Measurements from ENCODE around the gene LENG8. TPM values are rescaled to one million over a fixed set of nuclear protein-coding genes. Genes with fewer than 3 reads are reported as not detected.

The LENG8 gene
- polyA plus RNA-seq, 3 donors, result 3.6 to 341 (median 5.8) TPM

DNA sequence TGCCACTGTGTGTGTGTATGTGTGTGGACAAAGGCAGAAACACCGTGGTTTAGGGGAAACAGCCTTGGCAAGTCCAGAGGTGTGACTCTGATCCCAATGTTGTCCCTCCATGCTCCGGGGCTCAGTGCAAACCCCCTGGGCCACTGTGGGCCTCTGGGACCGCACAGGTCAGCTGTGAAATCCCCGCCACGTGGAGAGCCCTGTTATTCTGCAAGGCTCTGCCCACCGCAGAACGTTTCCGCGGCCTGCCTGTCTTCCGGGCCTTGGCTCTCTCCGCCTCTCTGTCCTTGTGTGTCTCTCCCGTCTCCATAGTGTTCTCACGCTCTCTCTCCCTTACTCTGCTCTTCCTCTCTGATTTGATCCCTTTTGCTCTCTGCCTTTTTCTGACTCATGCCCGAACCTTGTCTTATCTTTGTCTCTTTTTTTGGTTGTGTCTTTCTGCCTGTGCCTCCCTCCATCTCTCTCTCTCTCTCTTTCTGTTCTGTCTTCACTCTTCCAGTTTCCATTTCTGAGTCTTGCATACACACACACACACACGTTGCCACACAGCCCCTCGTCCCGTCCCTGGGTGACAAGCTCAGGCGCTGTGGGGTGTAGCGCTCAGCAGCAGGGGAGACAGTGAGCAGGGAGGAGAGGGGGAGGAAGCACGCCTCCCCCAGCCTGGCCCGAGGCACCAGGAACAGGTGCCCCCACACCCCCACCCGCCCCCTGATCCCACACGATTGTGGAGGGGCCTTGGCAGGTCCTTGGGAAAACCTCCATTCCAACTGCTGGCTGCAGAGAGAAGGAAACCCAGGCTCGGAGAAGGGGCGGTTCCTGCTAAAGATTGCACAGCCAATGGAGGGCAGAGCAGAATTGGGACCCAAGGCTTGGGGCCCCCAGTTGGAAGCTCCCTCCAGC, 30.7 kb upstream of the LENG8 start:
- H3K27ac Mint-ChIP-seq, result peak overlapping the region in 3 of 7 donors; percentile 6 to 14 (median 7)
- Histone ChIP-seq H3K36me3 (replicated peaks in 1 of 2; ENCODE audit: control insufficient read depth in 1 of 2, insufficient read depth in 2 of 2, low read length in 2 of 2) (no peaks in the 10 kb centered on the region), H3K9ac (ENCODE audit: insufficient read depth, low read length, poor library complexity, severe bottlenecking) (no peak overlapping the region), H3K4me1 (ENCODE audit: control insufficient read depth in 1 of 2, insufficient read depth in 2 of 2, low read length in 2 of 2) (peaks cover 12 to 15% of the 10 kb centered on the region in 2 donors), H3K79me2 (ENCODE audit: insufficient read depth, low read length) (no peaks in the 10 kb centered on the region), H3K27me3 (ENCODE audit: control insufficient read depth in 2 of 2, insufficient read depth in 2 of 2, low read length in 2 of 2) (peaks cover 28 to 68% of the 10 kb centered on the region in 2 donors), H3K4me3 (replicated peaks in 1 of 3; ENCODE audit: low read depth in 2 of 3, low read length in 3 of 3) (peak overlapping the region in 1 of 3 experiments; percentile 21), H2AFZ (ENCODE audit: insufficient read depth, low read depth, low read length, poor library complexity, severe bottlenecking) (peak overlapping the region; percentile 48), H3K27ac (ENCODE audit: low read depth in 1 of 2, low read length in 2 of 2) (no peak overlapping the region), H3K4me2 (replicated peaks; ENCODE audit: extremely low read depth, low read length, poor library complexity, severe bottlenecking) (peak overlapping the region; percentile 42), H3K9me3 (replicated peaks in 1 of 2; ENCODE audit: control insufficient read depth in 1 of 2, insufficient read depth in 1 of 2, low read length in 2 of 2) (peaks cover 0 to 10% of the 10 kb centered on the region in 2 donors), H4K20me1 (ENCODE audit: insufficient read depth, low read length) (no peaks in the 10 kb centered on the region)
- peaks cover 14% of the 10 kb centered on the region for H3K4me1 Mint-ChIP-seq
- H3K36me3 Mint-ChIP-seq, result peaks cover 0 to 6% of the 10 kb centered on the region in 2 donors
- no peak for DNase-seq
- H3K27me3 Mint-ChIP-seq (ENCODE audit: low read depth in 3 of 3), result peaks cover 47 to 70% (median 53%) of the 10 kb centered on the region in 3 donors
- intact Hi-C loops (cut with micrococcal nuclease), result loop anchor here in 1 of 2 donors (10.0 kb wide), 1 partner anchor 117 kb away; no protein-coding TSS in a partner anchor
- WGBS (ENCODE audit: insufficient coverage), result 5% methylated on average over 16 of the region's 25 CpGs
- peak overlapping the region; percentile 65 to 83 for H3K4me3 Mint-ChIP-seq
- TF ChIP-seq, protein P1, sequence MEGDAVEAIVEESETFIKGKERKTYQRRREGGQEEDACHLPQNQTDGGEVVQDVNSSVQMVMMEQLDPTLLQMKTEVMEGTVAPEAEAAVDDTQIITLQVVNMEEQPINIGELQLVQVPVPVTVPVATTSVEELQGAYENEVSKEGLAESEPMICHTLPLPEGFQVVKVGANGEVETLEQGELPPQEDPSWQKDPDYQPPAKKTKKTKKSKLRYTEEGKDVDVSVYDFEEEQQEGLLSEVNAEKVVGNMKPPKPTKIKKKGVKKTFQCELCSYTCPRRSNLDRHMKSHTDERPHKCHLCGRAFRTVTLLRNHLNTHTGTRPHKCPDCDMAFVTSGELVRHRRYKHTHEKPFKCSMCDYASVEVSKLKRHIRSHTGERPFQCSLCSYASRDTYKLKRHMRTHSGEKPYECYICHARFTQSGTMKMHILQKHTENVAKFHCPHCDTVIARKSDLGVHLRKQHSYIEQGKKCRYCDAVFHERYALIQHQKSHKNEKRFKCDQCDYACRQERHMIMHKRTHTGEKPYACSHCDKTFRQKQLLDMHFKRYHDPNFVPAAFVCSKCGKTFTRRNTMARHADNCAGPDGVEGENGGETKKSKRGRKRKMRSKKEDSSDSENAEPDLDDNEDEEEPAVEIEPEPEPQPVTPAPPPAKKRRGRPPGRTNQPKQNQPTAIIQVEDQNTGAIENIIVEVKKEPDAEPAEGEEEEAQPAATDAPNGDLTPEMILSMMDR (IDR thresholded peaks at IDR 0.05), result no peak
- peaks cover 7 to 21% (median 17%) of the 10 kb centered on the region in 7 donors for H3K9me3 Mint-ChIP-seq

DNA sequence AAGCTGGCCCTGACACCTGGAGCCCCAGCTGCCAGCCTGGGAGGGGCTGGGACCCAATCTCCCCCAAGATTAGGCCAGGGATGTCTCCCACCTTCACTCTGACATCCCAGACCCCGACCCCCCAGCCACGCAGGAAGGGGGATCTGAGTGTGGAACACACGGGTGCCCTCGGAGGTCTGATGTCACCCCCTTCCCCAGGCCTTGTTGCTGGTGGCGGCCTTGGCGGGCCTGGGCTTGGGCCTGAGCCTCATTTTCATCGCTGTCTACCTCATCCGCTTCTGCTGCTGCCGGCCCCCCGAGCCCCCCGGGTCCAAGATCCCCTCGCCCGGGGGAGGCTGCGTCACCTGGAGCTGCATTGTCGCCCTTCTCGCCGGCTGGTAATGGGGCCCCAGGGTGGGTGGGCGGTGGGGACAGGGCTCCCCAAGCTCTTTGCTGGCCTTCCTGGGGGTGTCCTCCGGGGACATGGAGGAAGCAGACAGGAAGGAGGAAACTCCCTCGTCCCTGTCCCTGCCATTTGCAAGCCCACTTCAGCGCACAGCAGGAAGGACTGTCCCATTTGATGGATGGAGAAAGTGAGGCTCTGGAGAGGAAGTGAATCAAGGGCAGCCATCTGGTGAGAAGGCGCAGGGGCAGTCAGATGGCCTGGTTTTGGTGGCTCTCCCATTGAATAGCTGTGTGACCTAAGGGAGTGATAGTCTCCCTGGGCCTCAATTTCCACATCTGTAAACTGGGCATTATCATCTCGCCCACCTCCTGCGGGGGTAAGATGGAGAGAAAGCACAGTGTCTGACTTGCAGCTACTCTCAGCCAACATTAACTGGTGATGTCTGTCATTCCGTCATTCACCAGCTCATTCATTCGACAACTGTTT, 29.8 kb upstream of the LENG8 start:
- peaks cover 14% of the 10 kb centered on the region for H3K4me1 Mint-ChIP-seq
- WGBS (ENCODE audit: insufficient coverage), result 86% methylated on average over 22 of the region's 26 CpGs
- H3K27me3 Mint-ChIP-seq (ENCODE audit: low read depth in 3 of 3), result peaks cover 42 to 66% (median 53%) of the 10 kb centered on the region in 3 donors
- Histone ChIP-seq H3K4me2 (replicated peaks; ENCODE audit: extremely low read depth, low read length, poor library complexity, severe bottlenecking) (no peak overlapping the region), H4K20me1 (ENCODE audit: insufficient read depth, low read length) (no peaks in the 10 kb centered on the region), H3K9ac (ENCODE audit: insufficient read depth, low read length, poor library complexity, severe bottlenecking) (no peak overlapping the region), H3K27ac (ENCODE audit: low read depth in 1 of 2, low read length in 2 of 2) (no peak overlapping the region), H3K4me1 (ENCODE audit: control insufficient read depth in 1 of 2, insufficient read depth in 2 of 2, low read length in 2 of 2) (peaks cover 12 to 15% of the 10 kb centered on the region in 2 donors), H2AFZ (ENCODE audit: insufficient read depth, low read depth, low read length, poor library complexity, severe bottlenecking) (no peak overlapping the region), H3K9me3 (replicated peaks in 1 of 2; ENCODE audit: control insufficient read depth in 1 of 2, insufficient read depth in 1 of 2, low read length in 2 of 2) (peaks cover 0 to 8% of the 10 kb centered on the region in 2 donors), H3K27me3 (ENCODE audit: control insufficient read depth in 2 of 2, insufficient read depth in 2 of 2, low read length in 2 of 2) (peaks cover 27 to 67% of the 10 kb centered on the region in 2 donors), H3K79me2 (ENCODE audit: insufficient read depth, low read length) (no peaks in the 10 kb centered on the region), H3K36me3 (replicated peaks in 1 of 2; ENCODE audit: control insufficient read depth in 1 of 2, insufficient read depth in 2 of 2, low read length in 2 of 2) (no peaks in the 10 kb centered on the region), H3K4me3 (replicated peaks in 1 of 3; ENCODE audit: low read depth in 2 of 3, low read length in 3 of 3) (no peak overlapping the region)
- peaks cover 0 to 6% of the 10 kb centered on the region in 2 donors for H3K36me3 Mint-ChIP-seq
- H3K9me3 Mint-ChIP-seq, result peaks cover under 1 to 17% (median 8%) of the 10 kb centered on the region in 7 donors
- TF ChIP-seq, protein P1 (IDR thresholded peaks at IDR 0.05), result no peak
- intact Hi-C loops (cut with micrococcal nuclease), result loop anchor here in 1 of 2 donors (10.0 kb wide), 1 partner anchor 116 kb away; no protein-coding TSS in a partner anchor
- H3K27ac Mint-ChIP-seq, result no peak overlapping the region
- H3K4me3 Mint-ChIP-seq, result peak overlapping the region in 1 of 2 donors; percentile 11
- no peak for DNase-seq

Measured in CD14-positive monocyte (primary cell).